ENCODE measurements around the gene FAM3C.

- TF ChIP-seq POLR2A (IDR thresholded peaks at IDR 0.05) (no peak), CTCF (IDR thresholded peaks at IDR 0.05) (no peak), EP300 (IDR thresholded peaks at IDR 0.05) (no peak)
Observed at GRCh38 chr7:121302214-121302745, 93.8 kb downstream of the FAM3C start.
